Upper lobe of left lung (tissue), 4 donors: ENCODE measurements around the gene SPPL3.

Source experiments
- EP300 ChIP-seq, 4 donors: sonication (generic); formaldehyde crosslinking; IDR thresholded peaks; one replicate each; pipeline ENCODE4 v1.5.1; 2017; ENCODE audit warnings: antibody characterized with exemption in 4 of 4, control low read depth in 2 of 4
- POLR2AphosphoS5 ChIP-seq, 2 donors: sonication (generic); formaldehyde crosslinking; IDR thresholded peaks; one replicate each; pipeline ENCODE4 v1.5.1; 2017; ENCODE audit warnings: antibody characterized with exemption in 2 of 2
- TF ChIP-seq, protein P1 (sequence below), 6 experiments: fragments of 450-650 bp in 4 of 6; fragments of 200-600 bp in 2 of 6; sonication (generic) in 2 of 6; IDR thresholded peaks; one replicate each; pipeline ENCODE4 v1.5.1; 2016 to 2019; ENCODE audit warnings: antibody characterized with exemption in 6 of 6

- TF ChIP-seq, protein P1, sequence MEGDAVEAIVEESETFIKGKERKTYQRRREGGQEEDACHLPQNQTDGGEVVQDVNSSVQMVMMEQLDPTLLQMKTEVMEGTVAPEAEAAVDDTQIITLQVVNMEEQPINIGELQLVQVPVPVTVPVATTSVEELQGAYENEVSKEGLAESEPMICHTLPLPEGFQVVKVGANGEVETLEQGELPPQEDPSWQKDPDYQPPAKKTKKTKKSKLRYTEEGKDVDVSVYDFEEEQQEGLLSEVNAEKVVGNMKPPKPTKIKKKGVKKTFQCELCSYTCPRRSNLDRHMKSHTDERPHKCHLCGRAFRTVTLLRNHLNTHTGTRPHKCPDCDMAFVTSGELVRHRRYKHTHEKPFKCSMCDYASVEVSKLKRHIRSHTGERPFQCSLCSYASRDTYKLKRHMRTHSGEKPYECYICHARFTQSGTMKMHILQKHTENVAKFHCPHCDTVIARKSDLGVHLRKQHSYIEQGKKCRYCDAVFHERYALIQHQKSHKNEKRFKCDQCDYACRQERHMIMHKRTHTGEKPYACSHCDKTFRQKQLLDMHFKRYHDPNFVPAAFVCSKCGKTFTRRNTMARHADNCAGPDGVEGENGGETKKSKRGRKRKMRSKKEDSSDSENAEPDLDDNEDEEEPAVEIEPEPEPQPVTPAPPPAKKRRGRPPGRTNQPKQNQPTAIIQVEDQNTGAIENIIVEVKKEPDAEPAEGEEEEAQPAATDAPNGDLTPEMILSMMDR (IDR thresholded peaks at IDR 0.05): no peak
- TF ChIP-seq EP300 (IDR thresholded peaks at IDR 0.05): no peak
- no peak for TF ChIP-seq POLR2AphosphoS5 (IDR thresholded peaks at IDR 0.05)
Measured at GRCh38 chr12:120726510-120726793, 177.7 kb downstream of the SPPL3 start.
